A549 (cell line): Measurements from ENCODE around the gene DCD.

Source experiments
- BHLHE40 ChIP-seq: IDR thresholded peaks from 2 replicates; pipeline ENCODE4 v1.6.1; 2012; ENCODE audit warnings: low read depth, low read length, inconsistent platforms
- CEBPB ChIP-seq, 2 experiments: fragments of >200 bp in 1 of 2; sonication (Bioruptor Twin) in 1 of 2; formaldehyde crosslinking in 1 of 2; IDR thresholded peaks; 2 replicates each; pipeline ENCODE4 v1.6.1; 2012 to 2016
- JUNB ChIP-seq: fragments of >200 bp; sonication (Bioruptor Twin); formaldehyde crosslinking; IDR thresholded peaks from 2 replicates; pipeline ENCODE4 v1.6.1; 2016
- MAX ChIP-seq: IDR thresholded peaks from 2 replicates; pipeline ENCODE4 v1.6.1; 2012

- TF ChIP-seq BHLHE40 (no peak), JUNB (no peak), MAX (no peak), CEBPB (IDR thresholded peaks at IDR 0.05) (no peak)
Observed at GRCh38 chr12:54627304-54627703, 20.9 kb downstream of the DCD start.
